ENCODE data around the gene SHISAL2A.

- no peak for TF ChIP-seq POLR2A (IDR thresholded peaks at IDR 0.05; ENCODE audit: low read depth, low read length)
- TF ChIP-seq POLR2AphosphoS5 (IDR thresholded peaks at IDR 0.05; ENCODE audit: low read depth, low read length): no peak
These were observed 24.7 kb downstream of the SHISAL2A start for GRCh38 chr1:52657702-52658101.
